Activated B cell treated with CpG ODN at 0.5 μM for 24 hours (primary cell): Measurements from ENCODE around the gene KRT31. TPM values are rescaled to one million over a fixed set of nuclear protein-coding genes. Genes with fewer than 3 reads are reported as not detected.

Source experiments
- ATAC-seq: fragments of 200-7000 bp; cut with Tn5 transposase; one replicate; pipeline ENCODE4 v1.10.0; 2021; ENCODE audit warnings: low read depth, mild to moderate bottlenecking, moderate library complexity
- CTCF ChIA-PET: fragments of 350-600 bp; sonication (Branson Sonifier 250); formaldehyde crosslinking; loops from one replicate; lab custom pipeline; 2021; ENCODE audit warnings: antibody characterized with exemption; lab: Charles Lee
- POLR2A ChIA-PET: fragments of 350-600 bp; sonication (Branson Sonifier 250); formaldehyde crosslinking; loops from one replicate; lab custom pipeline; 2021; ENCODE audit warnings: antibody characterized with exemption; lab: Charles Lee
- DNase-seq: peaks from one replicate; pipeline ENCODE4 v3.0.0; 2022
- H3K27ac Mint-ChIP-seq: one replicate; pipeline ENCODE4 v1.8.0; 2020; ENCODE audit warnings: mixed read lengths
- H3K27me3 Mint-ChIP-seq: one replicate; pipeline ENCODE4 v1.8.0; 2021; ENCODE audit warnings: mixed read lengths
- H3K36me3 Mint-ChIP-seq: one replicate; pipeline ENCODE4 v1.8.0; 2021; ENCODE audit warnings: low read depth, mixed read lengths
- H3K4me1 Mint-ChIP-seq: one replicate; pipeline ENCODE4 v1.8.0; 2021; ENCODE audit warnings: mixed read lengths
- H3K4me3 Mint-ChIP-seq: one replicate; pipeline ENCODE4 v1.8.0; 2020; ENCODE audit warnings: mild to moderate bottlenecking, mixed read lengths
- H3K9me3 Mint-ChIP-seq: one replicate; pipeline ENCODE4 v1.8.0; 2020; ENCODE audit warnings: mixed read lengths
- intact Hi-C: fragments of 100-400 bp; cut with micrococcal nuclease; formaldehyde crosslinking; loops from one replicate; pipeline ENCODE4 v1.15.1; 2024
- total RNA-seq: library from RNA; stranded (reverse); gene quantifications from 2 replicates; pipeline ENCODE4 v1.2.3, GENCODE V29; 2022
- TF ChIP-seq, protein P1 (sequence below): fragments of 200-600 bp; IDR thresholded peaks from one replicate; pipeline ENCODE4 v1.8.0; 2022; ENCODE audit warnings: antibody characterized with exemption, mild to moderate bottlenecking

Gene KRT31
- total RNA-seq, 1 donor from 2014 or later, result not detected

DNA sequence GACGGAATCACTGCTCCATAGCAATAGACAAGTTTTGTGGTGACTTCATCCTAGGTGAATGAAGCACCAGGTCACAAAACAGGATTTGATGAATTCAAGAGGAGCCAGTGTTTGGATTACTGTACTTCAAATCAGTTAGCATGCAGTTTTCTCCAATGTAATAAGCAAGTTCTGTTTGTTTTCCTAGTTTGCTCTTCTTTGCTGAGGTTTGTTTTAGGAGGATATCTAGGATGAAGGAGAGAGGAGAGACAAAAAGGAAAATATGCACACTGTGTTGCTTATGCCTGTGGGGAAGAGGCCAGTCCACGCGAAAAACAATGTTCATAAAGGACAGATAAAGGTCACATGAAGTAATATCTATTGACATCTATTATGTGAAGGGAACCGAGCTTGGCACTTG lies 18.0 kb upstream of the KRT31 start:
- H3K36me3 Mint-ChIP-seq, result no peaks in the 10 kb centered on the region
- H3K27me3 Mint-ChIP-seq, result peaks cover 4% of the 10 kb centered on the region
- POLR2A ChIA-PET, result no interaction called here
- TF ChIP-seq, protein P1, sequence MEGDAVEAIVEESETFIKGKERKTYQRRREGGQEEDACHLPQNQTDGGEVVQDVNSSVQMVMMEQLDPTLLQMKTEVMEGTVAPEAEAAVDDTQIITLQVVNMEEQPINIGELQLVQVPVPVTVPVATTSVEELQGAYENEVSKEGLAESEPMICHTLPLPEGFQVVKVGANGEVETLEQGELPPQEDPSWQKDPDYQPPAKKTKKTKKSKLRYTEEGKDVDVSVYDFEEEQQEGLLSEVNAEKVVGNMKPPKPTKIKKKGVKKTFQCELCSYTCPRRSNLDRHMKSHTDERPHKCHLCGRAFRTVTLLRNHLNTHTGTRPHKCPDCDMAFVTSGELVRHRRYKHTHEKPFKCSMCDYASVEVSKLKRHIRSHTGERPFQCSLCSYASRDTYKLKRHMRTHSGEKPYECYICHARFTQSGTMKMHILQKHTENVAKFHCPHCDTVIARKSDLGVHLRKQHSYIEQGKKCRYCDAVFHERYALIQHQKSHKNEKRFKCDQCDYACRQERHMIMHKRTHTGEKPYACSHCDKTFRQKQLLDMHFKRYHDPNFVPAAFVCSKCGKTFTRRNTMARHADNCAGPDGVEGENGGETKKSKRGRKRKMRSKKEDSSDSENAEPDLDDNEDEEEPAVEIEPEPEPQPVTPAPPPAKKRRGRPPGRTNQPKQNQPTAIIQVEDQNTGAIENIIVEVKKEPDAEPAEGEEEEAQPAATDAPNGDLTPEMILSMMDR, result no peak
- H3K27ac Mint-ChIP-seq, result no peak overlapping the region
- no peaks in the 10 kb centered on the region for H3K9me3 Mint-ChIP-seq
- DNase-seq, result no peak
- CTCF ChIA-PET, result no interaction called here
- H3K4me3 Mint-ChIP-seq, result no peak overlapping the region
- H3K4me1 Mint-ChIP-seq, result peaks cover 5% of the 10 kb centered on the region
- intact Hi-C loops, result no loop called here
- no peak for ATAC-seq

DNA sequence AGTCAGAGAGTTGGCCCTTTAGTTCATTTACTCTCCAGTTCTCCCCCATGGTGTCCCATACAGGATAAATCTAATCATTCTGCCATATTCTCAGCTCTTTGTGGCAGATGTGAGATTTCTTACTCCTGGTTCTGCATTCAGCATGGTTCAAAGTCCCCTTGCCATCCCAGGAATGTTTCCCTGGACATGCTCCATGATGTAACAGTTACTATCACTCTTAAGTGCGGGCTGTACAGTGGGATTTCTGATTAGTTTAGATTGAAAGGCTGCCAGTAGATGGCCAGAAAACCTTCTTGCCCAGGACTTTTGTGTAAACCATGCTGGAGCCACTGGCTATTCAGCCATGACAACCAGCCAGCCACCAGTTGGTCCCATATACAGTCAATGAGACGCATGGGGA lies 16.6 kb upstream of the KRT31 start:
- CTCF ChIA-PET, result no interaction called here
- no peak overlapping the region for H3K4me3 Mint-ChIP-seq
- POLR2A ChIA-PET, result no interaction called here
- intact Hi-C loops, result no loop called here
- no peak for ATAC-seq
- peaks cover 5% of the 10 kb centered on the region for H3K4me1 Mint-ChIP-seq
- TF ChIP-seq, protein P1, result no peak
- no peak for DNase-seq
- no peaks in the 10 kb centered on the region for H3K36me3 Mint-ChIP-seq
- H3K27ac Mint-ChIP-seq, result no peak overlapping the region
- H3K27me3 Mint-ChIP-seq, result peaks cover 4% of the 10 kb centered on the region
- H3K9me3 Mint-ChIP-seq, result no peaks in the 10 kb centered on the region

DNA sequence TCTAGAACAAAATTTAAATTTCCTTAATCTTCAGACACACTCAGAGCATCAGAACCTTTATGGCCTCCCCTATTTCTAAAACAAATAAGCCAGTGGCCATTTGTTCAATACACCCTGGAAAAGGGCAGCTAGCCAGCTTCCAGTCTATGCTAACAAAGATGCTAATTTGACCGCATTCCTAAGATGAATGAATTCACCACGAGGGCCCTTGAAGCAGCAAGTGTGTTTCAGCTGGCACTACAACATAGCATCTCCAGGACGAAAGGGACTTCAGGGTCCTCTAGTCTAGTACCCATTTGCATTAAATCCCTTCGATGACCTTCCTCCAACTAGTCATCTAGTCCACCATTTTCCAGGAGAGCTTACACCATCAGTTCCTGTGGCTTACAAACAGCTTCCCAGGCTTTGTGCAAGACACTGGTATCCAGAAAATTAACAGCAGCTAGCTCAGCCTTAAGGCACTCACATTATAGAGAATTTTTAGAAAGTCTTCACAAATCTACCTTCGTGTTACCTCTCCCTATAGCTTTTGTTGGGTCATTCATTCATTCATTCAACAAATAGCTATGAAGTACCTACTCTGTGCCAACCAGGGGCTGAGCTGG lies 16.0 kb upstream of the KRT31 start:
- no peak overlapping the region for H3K27ac Mint-ChIP-seq
- POLR2A ChIA-PET, result no interaction called here
- no peaks in the 10 kb centered on the region for H3K9me3 Mint-ChIP-seq
- peaks cover 4% of the 10 kb centered on the region for H3K27me3 Mint-ChIP-seq
- ATAC-seq (no peak), DNase-seq (no peak)
- H3K4me1 Mint-ChIP-seq, result peaks cover 5% of the 10 kb centered on the region
- no peaks in the 10 kb centered on the region for H3K36me3 Mint-ChIP-seq
- no peak overlapping the region for H3K4me3 Mint-ChIP-seq
- CTCF ChIA-PET, result no interaction called here
- TF ChIP-seq, protein P1, result no peak
- intact Hi-C loops, result no loop called here

DNA sequence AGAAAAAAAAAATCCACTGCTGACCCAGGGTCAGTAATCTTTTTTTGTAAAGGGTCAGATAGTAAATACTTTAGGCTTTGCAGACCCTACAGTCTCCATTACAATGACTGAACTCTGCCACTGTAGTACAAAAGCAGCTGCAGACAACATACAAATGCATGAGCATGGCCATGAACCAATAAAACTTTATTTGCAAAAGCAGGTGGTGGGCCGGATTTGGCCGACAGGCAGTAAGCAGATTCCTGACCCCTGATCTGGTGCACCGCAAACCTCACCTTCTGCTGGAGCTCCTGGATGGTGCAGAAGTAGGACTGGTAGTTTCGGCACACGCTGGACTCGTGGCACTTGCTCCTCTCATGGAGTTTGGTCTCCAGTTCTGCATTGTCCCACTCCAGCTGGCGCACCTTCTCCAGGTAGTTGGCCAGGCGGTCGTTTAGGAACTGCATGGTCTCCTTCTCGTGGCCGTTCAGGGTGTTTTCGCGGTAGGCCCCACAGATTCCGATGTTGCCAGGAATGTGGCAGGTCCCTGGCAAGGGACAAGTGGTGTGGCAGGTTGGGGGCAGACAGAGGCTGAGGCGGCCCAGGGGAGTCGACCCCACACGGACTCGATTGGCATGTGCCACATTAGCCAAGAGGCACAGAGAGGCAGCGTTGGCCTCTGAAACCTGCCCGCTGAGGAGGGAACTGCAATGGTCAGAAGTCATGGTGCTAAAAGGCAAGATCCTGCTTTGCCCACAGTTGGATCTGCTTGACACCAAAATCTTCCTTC lies 13.8 kb upstream of the KRT31 start:
- Mint-ChIP-seq H3K9me3 (no peaks in the 10 kb centered on the region), H3K4me1 (no peaks in the 10 kb centered on the region), H3K4me3 (no peak overlapping the region), H3K36me3 (no peaks in the 10 kb centered on the region), H3K27ac (no peak overlapping the region), H3K27me3 (peaks cover 4% of the 10 kb centered on the region)
- intact Hi-C loops, result no loop called here
- DNase-seq (no peak), ATAC-seq (no peak)
- TF ChIP-seq, protein P1, result no peak
- ChIA-PET POLR2A (no interaction called here), CTCF (no interaction called here)

DNA sequence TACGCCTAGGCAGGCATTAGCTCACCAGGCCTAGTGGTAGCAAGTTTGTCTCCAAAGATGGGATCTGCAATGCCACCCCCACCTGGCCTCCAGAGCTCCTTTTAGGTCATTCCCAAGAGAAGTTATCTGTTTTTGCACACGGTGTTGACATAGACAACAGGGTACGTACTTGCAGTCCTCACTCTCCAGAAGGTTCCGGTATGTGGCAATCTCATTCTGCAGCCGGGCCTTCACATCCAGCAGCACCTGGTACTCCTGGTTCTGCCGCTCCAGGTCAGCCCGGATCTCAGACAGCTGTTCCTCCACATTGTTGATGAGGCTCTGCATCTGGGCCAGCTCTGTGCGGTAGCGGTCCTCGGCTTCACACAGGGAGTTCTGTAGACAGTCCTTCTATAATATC lies 9.8 kb upstream of the KRT31 start:
- H3K27me3 Mint-ChIP-seq, result no peaks in the 10 kb centered on the region
- H3K36me3 Mint-ChIP-seq, result no peaks in the 10 kb centered on the region
- no peaks in the 10 kb centered on the region for H3K9me3 Mint-ChIP-seq
- H3K4me1 Mint-ChIP-seq, result no peaks in the 10 kb centered on the region
- ChIA-PET POLR2A (no interaction called here), CTCF (no interaction called here)
- ATAC-seq (no peak), DNase-seq (no peak)
- H3K4me3 Mint-ChIP-seq, result no peak overlapping the region
- H3K27ac Mint-ChIP-seq, result no peak overlapping the region
- intact Hi-C loops, result no loop called here
- TF ChIP-seq, protein P1, result no peak
